Measurements from ENCODE around the gene PLEKHM2. TPM values are rescaled to one million over a fixed set of nuclear protein-coding genes. Genes with fewer than 3 reads are reported as not detected.
"Not testable (repeated sequence)": the region's sequence is repeated elsewhere in the genome, so short reads cannot be mapped to it uniquely, and the experiment has no call there.

PLEKHM2 gene
- total RNA-seq, 1 experiment from 2014 or later, result 53.9 TPM

DNA sequence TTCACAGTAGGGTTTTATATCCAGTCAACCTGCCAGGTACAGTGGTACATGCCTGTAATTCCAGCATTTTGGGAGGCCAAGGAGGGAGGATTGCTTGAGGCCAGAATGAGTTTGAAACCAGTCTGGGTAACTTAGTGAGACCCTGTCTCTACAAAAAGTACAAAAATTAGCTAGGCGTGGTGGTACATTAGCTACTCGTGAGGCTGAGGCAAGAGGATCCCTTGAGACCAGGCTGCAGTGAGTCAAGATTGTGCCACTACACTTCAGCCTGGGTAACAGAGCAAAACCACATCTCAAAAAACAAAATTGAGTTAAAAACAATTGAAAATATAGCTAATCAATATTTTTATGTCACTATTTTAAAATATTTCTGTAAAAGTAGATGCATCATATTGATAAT, 33.7 kb upstream of the PLEKHM2 start:
- BruUV-seq (replicated peaks), result no TSS peak
- DNase-seq (ENCODE audit: low spot score), result no peak
- Histone ChIP-seq H3K27ac (ENCODE audit: low read depth, low read length, poor library complexity, severe bottlenecking) (no peak overlapping the region), H3K36me3 (ENCODE audit: insufficient read depth, low read length, poor library complexity, severe bottlenecking) (peaks cover 51% of the 10 kb centered on the region), H3K4me3 (ENCODE audit: low read depth, low read length, poor library complexity, severe bottlenecking) (no peak overlapping the region), H3K27me3 (replicated peaks; ENCODE audit: insufficient read depth, low read depth, low read length, poor library complexity) (no peaks in the 10 kb centered on the region), H3K9me3 (ENCODE audit: low read depth, low read length, poor library complexity, severe bottlenecking) (no peaks in the 10 kb centered on the region), H3K4me1 (ENCODE audit: insufficient read depth, low read length, poor library complexity, severe bottlenecking) (no peaks in the 10 kb centered on the region)
- TF ChIP-seq, protein P1, sequence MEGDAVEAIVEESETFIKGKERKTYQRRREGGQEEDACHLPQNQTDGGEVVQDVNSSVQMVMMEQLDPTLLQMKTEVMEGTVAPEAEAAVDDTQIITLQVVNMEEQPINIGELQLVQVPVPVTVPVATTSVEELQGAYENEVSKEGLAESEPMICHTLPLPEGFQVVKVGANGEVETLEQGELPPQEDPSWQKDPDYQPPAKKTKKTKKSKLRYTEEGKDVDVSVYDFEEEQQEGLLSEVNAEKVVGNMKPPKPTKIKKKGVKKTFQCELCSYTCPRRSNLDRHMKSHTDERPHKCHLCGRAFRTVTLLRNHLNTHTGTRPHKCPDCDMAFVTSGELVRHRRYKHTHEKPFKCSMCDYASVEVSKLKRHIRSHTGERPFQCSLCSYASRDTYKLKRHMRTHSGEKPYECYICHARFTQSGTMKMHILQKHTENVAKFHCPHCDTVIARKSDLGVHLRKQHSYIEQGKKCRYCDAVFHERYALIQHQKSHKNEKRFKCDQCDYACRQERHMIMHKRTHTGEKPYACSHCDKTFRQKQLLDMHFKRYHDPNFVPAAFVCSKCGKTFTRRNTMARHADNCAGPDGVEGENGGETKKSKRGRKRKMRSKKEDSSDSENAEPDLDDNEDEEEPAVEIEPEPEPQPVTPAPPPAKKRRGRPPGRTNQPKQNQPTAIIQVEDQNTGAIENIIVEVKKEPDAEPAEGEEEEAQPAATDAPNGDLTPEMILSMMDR (conservative IDR thresholded peaks at IDR 0.05; ENCODE audit: low read depth, low read length), result no peak
- TF ChIP-seq EZH2 (IDR thresholded peaks at IDR 0.05; ENCODE audit: borderline replicate concordance, low read depth, low read length, poor library complexity, severe bottlenecking), result no peak
- intact Hi-C loops (cut with micrococcal nuclease; ENCODE audit: unreplicated experiment), result no loop called here
- ChIA-PET CTCF (no interaction called here), POLR2A (ENCODE audit: low non-redundant PET) (no interaction called here)

DNA sequence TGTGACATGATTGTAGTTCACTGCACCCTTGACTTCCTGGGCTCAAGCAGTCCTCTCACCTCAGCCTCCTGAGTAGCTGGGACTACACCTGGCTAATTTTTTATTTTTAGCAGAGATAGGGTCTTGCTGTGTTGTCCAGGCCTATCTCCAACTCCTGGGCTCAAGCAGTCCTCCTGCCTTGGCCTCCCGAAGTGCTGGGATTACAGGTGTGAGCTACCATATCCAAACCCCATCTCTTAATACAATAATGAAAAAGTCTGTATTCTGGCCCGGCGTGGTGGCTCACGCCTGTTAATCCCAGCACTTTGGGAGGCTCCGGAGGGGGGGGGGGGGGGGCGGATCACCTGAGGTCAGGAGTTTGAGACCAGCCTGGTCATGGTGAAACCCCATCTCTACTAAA, 32.0 kb upstream of the PLEKHM2 start:
- CTCF ChIA-PET; H3K9me3 ChIP-seq (ENCODE audit: low read depth, low read length, poor library complexity, severe bottlenecking); H3K4me1 ChIP-seq (ENCODE audit: insufficient read depth, low read length, poor library complexity, severe bottlenecking); intact Hi-C loops (cut with micrococcal nuclease; ENCODE audit: unreplicated experiment); H3K27ac ChIP-seq (ENCODE audit: low read depth, low read length, poor library complexity, severe bottlenecking); BruUV-seq (replicated peaks); POLR2A ChIA-PET (ENCODE audit: low non-redundant PET); DNase-seq (ENCODE audit: low spot score); H3K27me3 ChIP-seq (replicated peaks; ENCODE audit: insufficient read depth, low read depth, low read length, poor library complexity); H3K4me3 ChIP-seq (ENCODE audit: low read depth, low read length, poor library complexity, severe bottlenecking): not testable (repeated sequence)
- H3K36me3 ChIP-seq (ENCODE audit: insufficient read depth, low read length, poor library complexity, severe bottlenecking), result peaks cover 61% of the 10 kb centered on the region

DNA sequence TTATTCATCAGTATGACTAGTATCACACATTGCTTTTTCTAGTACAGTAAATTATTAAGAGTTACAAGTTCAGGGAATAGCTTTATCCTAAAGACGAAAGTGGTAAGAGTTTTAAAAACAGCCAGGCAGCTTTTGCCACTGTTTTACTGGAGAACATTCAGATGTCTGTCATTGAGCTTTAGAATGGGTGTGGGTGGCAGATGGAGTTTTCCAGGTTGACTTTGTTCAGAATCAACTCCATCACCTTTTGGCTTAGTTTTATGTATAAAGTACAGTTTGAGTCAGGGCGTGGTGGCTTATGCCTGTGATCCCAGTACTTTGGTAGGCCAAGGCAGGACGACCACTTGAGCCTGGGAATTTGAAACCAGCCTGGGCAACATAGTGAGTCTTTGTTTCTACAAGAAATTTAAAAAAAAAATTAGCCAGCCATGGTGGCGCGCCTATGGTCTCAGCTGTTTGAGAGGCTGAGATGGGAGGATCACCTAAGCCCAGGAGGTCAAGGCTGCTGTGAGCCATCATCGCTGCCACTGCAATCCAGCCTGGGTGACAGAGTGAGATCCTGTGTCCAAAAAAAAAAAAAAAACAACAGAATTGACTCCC, 29.9 kb upstream of the PLEKHM2 start:
- BruUV-seq (replicated peaks), result no TSS peak
- TF ChIP-seq, protein P1 (conservative IDR thresholded peaks at IDR 0.05; ENCODE audit: low read depth, low read length), result no peak
- no peak for TF ChIP-seq EZH2 (IDR thresholded peaks at IDR 0.05; ENCODE audit: borderline replicate concordance, low read depth, low read length, poor library complexity, severe bottlenecking)
- H3K27ac ChIP-seq (ENCODE audit: low read depth, low read length, poor library complexity, severe bottlenecking), result no peak overlapping the region
- no peaks in the 10 kb centered on the region for H3K9me3 ChIP-seq (ENCODE audit: low read depth, low read length, poor library complexity, severe bottlenecking)
- POLR2A ChIA-PET (ENCODE audit: low non-redundant PET), result no interaction called here
- no peak for DNase-seq (ENCODE audit: low spot score)
- H3K27me3 ChIP-seq (replicated peaks; ENCODE audit: insufficient read depth, low read depth, low read length, poor library complexity), result no peaks in the 10 kb centered on the region
- H3K4me1 ChIP-seq (ENCODE audit: insufficient read depth, low read length, poor library complexity, severe bottlenecking), result no peaks in the 10 kb centered on the region
- intact Hi-C loops (cut with micrococcal nuclease; ENCODE audit: unreplicated experiment), result no loop called here
- CTCF ChIA-PET, result no interaction called here
- peaks cover 68% of the 10 kb centered on the region for H3K36me3 ChIP-seq (ENCODE audit: insufficient read depth, low read length, poor library complexity, severe bottlenecking)
- H3K4me3 ChIP-seq (ENCODE audit: low read depth, low read length, poor library complexity, severe bottlenecking), result no peak overlapping the region

DNA sequence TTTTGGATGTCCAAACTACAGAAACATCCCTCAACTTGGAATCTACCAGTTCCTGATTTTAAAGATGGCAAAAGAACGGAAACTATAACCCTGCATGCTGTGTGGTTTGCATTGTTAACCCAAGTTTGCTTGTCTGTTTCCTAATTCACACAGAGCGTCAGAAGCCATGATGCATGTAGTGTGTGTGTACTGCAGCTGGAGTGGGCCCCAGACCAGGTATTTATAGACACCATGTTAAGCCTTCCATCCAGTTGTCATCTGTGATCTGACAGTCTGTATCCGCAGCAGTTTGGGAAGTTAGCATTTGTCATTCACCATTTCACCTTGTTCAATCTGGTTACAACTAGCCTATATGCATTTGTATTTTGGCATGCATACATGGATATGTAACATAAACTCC, 27.7 kb upstream of the PLEKHM2 start:
- no TSS peak for BruUV-seq (replicated peaks)
- Histone ChIP-seq H3K27ac (ENCODE audit: low read depth, low read length, poor library complexity, severe bottlenecking) (no peak overlapping the region), H3K36me3 (ENCODE audit: insufficient read depth, low read length, poor library complexity, severe bottlenecking) (peaks cover 74% of the 10 kb centered on the region), H3K9me3 (ENCODE audit: low read depth, low read length, poor library complexity, severe bottlenecking) (no peaks in the 10 kb centered on the region), H3K4me1 (ENCODE audit: insufficient read depth, low read length, poor library complexity, severe bottlenecking) (no peaks in the 10 kb centered on the region), H3K27me3 (replicated peaks; ENCODE audit: insufficient read depth, low read depth, low read length, poor library complexity) (no peaks in the 10 kb centered on the region), H3K4me3 (ENCODE audit: low read depth, low read length, poor library complexity, severe bottlenecking) (no peak overlapping the region)
- intact Hi-C loops (cut with micrococcal nuclease; ENCODE audit: unreplicated experiment), result no loop called here
- ChIA-PET POLR2A (ENCODE audit: low non-redundant PET) (no interaction called here), CTCF (no interaction called here)
- TF ChIP-seq, protein P1 (conservative IDR thresholded peaks at IDR 0.05; ENCODE audit: low read depth, low read length), result no peak
- TF ChIP-seq EZH2 (IDR thresholded peaks at IDR 0.05; ENCODE audit: borderline replicate concordance, low read depth, low read length, poor library complexity, severe bottlenecking), result no peak
- DNase-seq (ENCODE audit: low spot score), result no peak

All from A673 (cell line).